ENCODE results near the gene KCNC4.

DNA sequence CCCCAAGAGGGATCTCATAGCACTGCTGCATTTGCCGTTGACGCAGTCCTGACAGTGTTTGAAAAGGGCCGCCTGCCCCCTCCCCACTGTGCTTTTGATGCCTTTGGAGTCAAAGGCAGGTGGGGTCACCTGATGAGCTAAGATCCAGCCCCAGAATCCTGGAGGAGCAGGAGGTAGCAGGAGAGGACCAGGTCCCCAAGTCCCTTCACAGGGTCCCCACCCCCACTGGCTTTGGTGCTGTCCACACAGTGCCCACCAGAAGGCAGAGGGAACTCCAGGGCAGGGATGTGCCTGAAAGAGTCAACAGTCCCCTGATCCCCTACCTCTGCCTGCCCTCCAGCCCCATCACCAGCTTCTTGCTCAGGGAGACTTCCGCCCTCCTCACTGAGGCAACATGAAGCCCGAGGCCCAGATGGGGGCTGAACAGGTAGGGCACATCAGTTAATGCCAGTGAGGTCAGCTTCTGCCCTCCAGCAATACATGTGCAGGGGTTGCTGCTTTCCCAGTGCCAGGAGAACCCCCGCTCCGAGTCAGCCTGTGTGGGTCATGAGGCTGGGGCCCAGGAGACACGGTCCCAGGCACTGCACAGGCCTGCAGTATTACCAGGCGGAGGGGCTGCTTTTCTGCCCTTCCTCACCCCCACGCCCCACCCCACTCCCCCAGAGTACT lies 8.8 kb upstream of the KCNC4 start:
- no peak for TF ChIP-seq ARNT (IDR thresholded peaks at IDR 0.05)
- no peak for TF ChIP-seq SP1 (IDR thresholded peaks at IDR 0.05)
- no peak for TF ChIP-seq TARDBP (IDR thresholded peaks at IDR 0.05)
- no peak for TF ChIP-seq FOXM1 (IDR thresholded peaks at IDR 0.05; ENCODE audit: borderline replicate concordance)
- TF ChIP-seq SUZ12 (IDR thresholded peaks at IDR 0.05) = no peak
- no peak for TF ChIP-seq FOXA1 (IDR thresholded peaks at IDR 0.05)
- TF ChIP-seq FOXK2 (IDR thresholded peaks at IDR 0.05) = no peak
- TF ChIP-seq L3MBTL2 (conservative IDR thresholded peaks at IDR 0.05) = no peak
